HepG2 (cell line): ENCODE data around the gene DUSP12. TPM values are rescaled to one million over a fixed set of nuclear protein-coding genes. Genes with fewer than 3 reads are reported as not detected.

Experiments used
- ATAC-seq: fragments of 200-7000 bp; cut with Tn5 transposase; 3 replicates; pipeline ENCODE4 v1.9.1; 2020; ENCODE audit warnings: mild to moderate bottlenecking, moderate library complexity
- BruUV-seq: library from RNA; stranded (reverse); fragments of 400-500 nt; replicated peaks from 2 replicates; lab custom pipeline; 2021; lab: Mats Ljungman, UMichigan
- CTCF ChIA-PET: fragments of 300-600 bp; formaldehyde crosslinking; extraction: SDS; loops from one replicate; lab custom pipeline; 2021; ENCODE audit warnings: low total read pairs, inconsistent platforms, low intra/inter-chr PET ratio; lab: Yijun Ruan, JAX
- POLR2A ChIA-PET: fragments of 350-600 bp; sonication (Branson Sonifier 250); formaldehyde crosslinking; loops from one replicate; lab custom pipeline; 2020; ENCODE audit warnings: antibody characterized with exemption, inconsistent platforms; lab: Yijun Ruan, JAX
- DNase-seq: peaks from one replicate; pipeline ENCODE4 v3.0.0-alpha.2; 2015; ENCODE audit warnings: low spot score
- FAIRE-seq: peaks from 3 replicates; lab custom pipeline; 2011; peaks lifted over from hg19 to GRCh38; lab: Jason Lieb, UNC
- H2AFZ ChIP-seq: one replicate; pipeline ENCODE4 v1.6.1; 2011; ENCODE audit warnings: low read length, inconsistent platforms
- H3K27ac ChIP-seq: fragments of 300-600 bp; 3 replicates; pipeline ENCODE4 v1.8.0; 2011; ENCODE audit warnings: mixed run types, mild to moderate bottlenecking, mixed read lengths, low read length, inconsistent platforms; ENCODE audit not compliant: insufficient read depth; ENCODE audit errors: extremely low read length
- H3K27me3 ChIP-seq, 2 experiments: fragments of 200-600 bp in 1 of 2; 2 replicates in 1 of 2; 3 replicates in 1 of 2; pipeline versions ENCODE4 v1.6.0 to v1.8.0; 2011; ENCODE audit warnings: low read length in 2 of 2, mild to moderate bottlenecking in 2 of 2, moderate library complexity in 2 of 2, inconsistent platforms in 1 of 2; ENCODE audit not compliant: insufficient read depth in 2 of 2, control insufficient read depth in 1 of 2
- H3K36me3 ChIP-seq, 2 experiments: fragments of 200-600 bp in 1 of 2; replicated peaks in 1 of 2; 2 replicates in 1 of 2; 3 replicates in 1 of 2; pipeline versions ENCODE4 v1.5.1 to v1.8.0; 2011; ENCODE audit warnings: low read length in 2 of 2, inconsistent platforms in 1 of 2; ENCODE audit not compliant: insufficient read depth in 2 of 2, control insufficient read depth in 1 of 2
- H3K4me1 ChIP-seq: 2 replicates; pipeline ENCODE4 v1.5.1; 2012; ENCODE audit warnings: low read length, inconsistent platforms; ENCODE audit not compliant: insufficient read depth
- H3K4me2 ChIP-seq: 2 replicates; pipeline ENCODE4 v1.6.0; 2011; ENCODE audit warnings: low read depth, low read length, inconsistent platforms
- H3K4me3 ChIP-seq, 3 experiments: fragments of 200-600 bp in 1 of 3; sonication (generic), shearing (Covaris generic) in 1 of 3; replicated peaks in 1 of 3; 2 replicates each; pipeline ENCODE4 v1.5.1; 2011 to 2016; ENCODE audit warnings: low read length in 3 of 3, inconsistent platforms in 2 of 3, low read depth in 2 of 3, mild to moderate bottlenecking in 2 of 3, control low read depth in 1 of 3, mixed read lengths in 1 of 3; ENCODE audit not compliant: insufficient read depth in 1 of 3
- H3K79me2 ChIP-seq: one replicate; pipeline ENCODE4 v1.6.1; 2011; ENCODE audit warnings: low read length, inconsistent platforms; ENCODE audit not compliant: insufficient read depth
- H3K9ac ChIP-seq: 2 replicates; pipeline ENCODE4 v1.6.0; 2011; ENCODE audit warnings: mild to moderate bottlenecking, low read depth, low read length, inconsistent platforms; ENCODE audit not compliant: insufficient read depth
- H3K9me3 ChIP-seq: 2 replicates; pipeline ENCODE4 v1.5.1; 2012; ENCODE audit warnings: mild to moderate bottlenecking, low read length
- H4K20me1 ChIP-seq: 2 replicates; pipeline ENCODE4 v1.6.0; 2011; ENCODE audit warnings: inconsistent platforms, mild to moderate bottlenecking, low read length, moderate library complexity; ENCODE audit not compliant: insufficient read depth
- ATRX ChIP-seq: sonication (generic); formaldehyde crosslinking; IDR thresholded peaks from 2 replicates; pipeline ENCODE4 v1.4.0; 2020; ENCODE audit warnings: missing genetic modification reagents, borderline replicate concordance
- CENPT ChIP-seq: sonication (generic); formaldehyde crosslinking; IDR thresholded peaks from 2 replicates; pipeline ENCODE4 v1.8.0; 2022; ENCODE audit warnings: low read depth, mild to moderate bottlenecking, moderate library complexity, missing genetic modification reagents
- FOXK1 ChIP-seq: sonication (generic); formaldehyde crosslinking; IDR thresholded peaks from 2 replicates; pipeline ENCODE4 v1.4.0; 2020; ENCODE audit warnings: low read depth, missing genetic modification reagents, borderline replicate concordance
- MYNN ChIP-seq: sonication (generic); formaldehyde crosslinking; IDR thresholded peaks from 2 replicates; pipeline ENCODE4 v1.4.0; 2020; ENCODE audit warnings: mild to moderate bottlenecking, low read depth, missing genetic modification reagents
- SKIL ChIP-seq: sonication (generic); formaldehyde crosslinking; IDR thresholded peaks from 2 replicates; pipeline ENCODE4 v1.8.0; 2022; ENCODE audit warnings: missing genetic modification reagents, mild to moderate bottlenecking, moderate library complexity, borderline replicate concordance
- SNAPC4 ChIP-seq: sonication (generic); formaldehyde crosslinking; IDR thresholded peaks from 2 replicates; pipeline ENCODE4 v1.4.0; 2020; ENCODE audit warnings: mild to moderate bottlenecking, missing genetic modification reagents
- SOX6 ChIP-seq, 2 experiments: fragments of 450-650 bp in 1 of 2; sonication (generic) in 1 of 2; formaldehyde crosslinking in 1 of 2; IDR thresholded peaks; 2 replicates each; pipeline versions ENCODE4 v1.4.0 to v1.6.1; 2017 to 2020; ENCODE audit warnings: antibody characterized with exemption in 1 of 2, mild to moderate bottlenecking in 1 of 2, missing genetic modification reagents in 1 of 2
- TFDP2 ChIP-seq: sonication (generic); formaldehyde crosslinking; IDR thresholded peaks from 2 replicates; pipeline ENCODE4 v1.4.0; 2020; ENCODE audit warnings: missing genetic modification reagents
- ZBTB21 ChIP-seq: sonication (generic); formaldehyde crosslinking; IDR thresholded peaks from 2 replicates; pipeline ENCODE4 v1.4.0; 2020; ENCODE audit warnings: missing genetic modification reagents
- ZNF3 ChIP-seq: IDR thresholded peaks from 2 replicates; pipeline ENCODE4 v1.7.0; 2017; ENCODE audit warnings: inconsistent platforms
- ZNF574 ChIP-seq: sonication (generic); formaldehyde crosslinking; IDR thresholded peaks from 2 replicates; pipeline ENCODE4 v1.4.0; 2020; ENCODE audit warnings: missing genetic modification reagents
- ZNF775 ChIP-seq: sonication (generic); formaldehyde crosslinking; IDR thresholded peaks from 2 replicates; pipeline ENCODE4 v1.4.0; 2020; ENCODE audit warnings: missing genetic modification reagents, mild to moderate bottlenecking, moderate library complexity, borderline replicate concordance
- WGBS: methylation state at CpG from one replicate; pipeline ENCODE4 v1.1.6; 2017; ENCODE audit warnings: low lambda C conversion rate; 5-methylcytosine and 5-hydroxymethylcytosine counted together
- in situ Hi-C: cut with HindIII; loops from 2 replicates; pipeline ENCODE4 v1.10.0; 2017; ENCODE audit warnings: low pct_unique_long_range_greater_than_20kb; ENCODE audit not compliant: extremely low pct_ligation_motif_present
- intact Hi-C: fragments of 100-400 bp; cut with micrococcal nuclease; formaldehyde crosslinking; loops from one replicate; pipeline ENCODE4 v1.10.0; 2022; ENCODE audit not compliant: unreplicated experiment
- polyA plus RNA-seq, 8 experiments: library from polyadenylated mRNA; depleted of rRNA in 3 of 8; stranded (reverse) in 7 of 8; unstranded in 1 of 8; fragments of >200 nt; fragmentation: Illumina TruSeq in 4 of 8; extraction: Trizol in 4 of 8; gene quantifications; 2 replicates each; pipeline versions ENCODE4 v1.2.1 to v1.2.3, GENCODE V29; 2011 to 2016; ENCODE audit warnings: low read depth in 4 of 8, missing spikeins in 1 of 8, mixed read lengths in 1 of 8; ENCODE audit not compliant: insufficient read depth in 1 of 8
- total RNA-seq, 5 experiments: library from RNA; depleted of rRNA; stranded (reverse); fragments of >200 nt; fragmentation: Illumina TruSeq; extraction: Trizol; gene quantifications; 2 replicates each; pipeline ENCODE4 v1.2.3, GENCODE V29; 2016; ENCODE audit warnings: low read depth in 1 of 5

Gene DUSP12
- total and polyA plus RNA-seq, 2 of the 13 experiments (the other 11 are each of a cell fraction or from before 2014, with no cell fraction given), result 36.7 to 37.1 TPM

- H2AFZ ChIP-seq, result no peak overlapping the region
- no TSS peak for BruUV-seq
- intact Hi-C loops (loop anchor here (10.0 kb wide), 1 partner anchor 178 kb away; no protein-coding TSS in a partner anchor), in situ Hi-C loops (loop anchor here (10.0 kb wide), 1 partner anchor 98 kb away; no protein-coding TSS in a partner anchor)
- H3K4me2 ChIP-seq, result 0 out of 2 replicates have a peak overlapping the region, but pooled peaks have one; percentile 2
- H3K27ac ChIP-seq, result no peak overlapping the region
- H3K36me3 ChIP-seq, result no peaks in the 10 kb centered on the region
- no peaks in the 10 kb centered on the region for H3K9me3 ChIP-seq
- H3K4me3 ChIP-seq, result no peak overlapping the region
- ATAC-seq, result peak; percentile 63
- H4K20me1 ChIP-seq, result no peaks in the 10 kb centered on the region
- ChIA-PET CTCF (no interaction called here), POLR2A (no interaction called here)
- no peak for DNase-seq
- FAIRE-seq, result no peak
- no peak overlapping the region for H3K9ac ChIP-seq
- H3K79me2 ChIP-seq, result no peaks in the 10 kb centered on the region
- H3K27me3 ChIP-seq, result no peaks in the 10 kb centered on the region; a peak in 2 of 5 replicates
- 25% methylated on average over 3 of the region's 9 CpGs for WGBS
- H3K4me1 ChIP-seq, result peaks cover 8% of the 10 kb centered on the region; the same call in 1 of the 2 replicates
- no peak for TF ChIP-seq SNAPC4 (CRISPR knock-in tag)
- no peak for TF ChIP-seq ATRX (CRISPR knock-in tag)
- no peak for TF ChIP-seq ZNF574 (CRISPR knock-in tag)
- TF ChIP-seq ZNF3 (CRISPR knock-in tag), result no peak
- no peak for TF ChIP-seq MYNN (CRISPR knock-in tag)
- TF ChIP-seq SKIL (CRISPR knock-in tag), result no peak
- no peak for TF ChIP-seq FOXK1 (CRISPR knock-in tag)
- TF ChIP-seq TFDP2 (CRISPR knock-in tag), result no peak
- no peak for TF ChIP-seq CENPT (CRISPR knock-in tag)
- TF ChIP-seq SOX6 (IDR thresholded peaks at IDR 0.05), result no peak
- no peak for TF ChIP-seq SOX6 (CRISPR knock-in tag; IDR thresholded peaks at IDR 0.05)
- no peak for TF ChIP-seq ZBTB21 (CRISPR knock-in tag)
- TF ChIP-seq ZNF775 (CRISPR knock-in tag), result no peak
Observed at GRCh38 chr1:161743231-161743630, 6.4 kb upstream of the DUSP12 start.
